GM18519 (cell line): ENCODE results near the gene RFPL4AL1.
"Not testable (repeated sequence)": the region's sequence is repeated elsewhere in the genome, so short reads cannot be mapped to it uniquely, and the experiment has no call there.

Experiments
- ATAC-seq: cut with Tn5 transposase; IDR thresholded peaks from one replicate; pipeline ENCODE4 v1.9.1; 2021; ENCODE audit warnings: mild to moderate bottlenecking, moderate library complexity; ENCODE audit not compliant: unreplicated experiment, low FRiP score

The RFPL4AL1 gene

DNA sequence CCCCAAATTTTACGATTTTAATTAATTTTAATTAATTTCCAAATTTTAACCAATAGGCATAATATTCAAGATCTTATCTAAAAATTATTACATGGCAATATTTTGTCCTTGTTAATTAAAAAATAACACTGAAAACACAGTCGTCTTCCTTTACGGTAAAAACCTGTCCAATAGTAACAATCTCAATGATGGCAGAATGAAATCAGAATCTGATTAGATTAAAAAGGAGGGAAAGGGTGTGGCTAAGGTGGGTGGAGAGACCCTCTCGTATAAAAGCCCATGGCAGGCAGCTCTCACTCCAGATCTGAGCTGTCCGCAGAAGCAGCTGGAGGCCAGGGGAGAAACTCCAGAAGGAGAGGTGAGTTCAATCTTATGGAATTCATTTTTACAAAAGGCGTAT, at the start of gene RFPL4AL1:
TSS of gene RFPL4AL1 (plus strand) at position 301 of the 400 bp plus-strand sequence. CDS start 2,687 bp downstream, outside the sequence.
- ATAC-seq, result not testable (repeated sequence)

- no peak for ATAC-seq
Observed at GRCh38 chr19:55720214-55720746, 48.6 kb upstream of the RFPL4AL1 start.

- ATAC-seq, result no peak
Observed at GRCh38 chr19:55720801-55721200, 48.1 kb upstream of the RFPL4AL1 start.

DNA sequence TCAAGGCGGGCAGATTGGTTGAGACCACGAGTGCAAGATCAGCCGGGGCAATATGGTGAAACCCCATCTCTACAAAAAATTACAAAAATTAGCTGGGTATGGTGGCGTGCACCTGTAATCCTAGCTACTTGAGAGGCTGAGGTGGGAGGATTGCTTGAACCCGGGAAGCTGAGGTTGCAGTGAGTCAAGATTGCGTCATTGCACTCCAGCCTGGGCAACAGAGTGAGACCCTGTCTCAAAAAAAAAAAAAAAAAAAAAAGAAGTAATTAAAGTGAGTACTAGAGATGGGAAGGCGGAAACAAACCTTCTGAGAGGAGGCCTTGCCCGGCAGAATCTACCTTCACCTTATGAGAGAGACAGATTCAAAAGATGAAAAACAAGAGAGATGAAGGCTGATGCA, 45.4 kb upstream of the RFPL4AL1 start:
- ATAC-seq, result no peak

- not testable (repeated sequence) for ATAC-seq
Observed at GRCh38 chr19:55730378-55730777, 38.5 kb upstream of the RFPL4AL1 start.

DNA sequence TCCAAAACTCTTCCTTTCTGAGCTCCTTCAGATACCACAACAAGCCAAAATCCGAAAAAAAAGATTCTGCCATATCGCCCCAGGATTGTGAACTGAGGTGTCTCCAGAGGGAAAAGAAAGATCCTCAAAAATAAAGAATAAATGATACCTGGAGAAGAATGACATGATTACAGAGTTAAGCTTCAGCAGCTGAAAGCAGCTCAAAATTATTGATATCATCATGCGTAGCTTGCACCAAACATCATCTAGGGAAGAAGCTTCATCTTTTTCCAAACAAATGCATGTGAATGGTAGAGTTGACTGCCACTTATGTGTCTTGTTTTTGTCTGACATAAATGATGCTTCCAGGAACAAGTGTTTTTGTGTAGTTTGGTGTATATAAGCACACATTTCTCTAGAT, 30.6 kb upstream of the RFPL4AL1 start, which contains the start of gene NLRP9:
TSS of gene NLRP9 (minus strand) at position 101 of the 400 bp plus-strand sequence. CDS start at position 73, 28 bp downstream.
- ATAC-seq, result no peak

GRCh38 chr19:55750715-55751114, 18.2 kb upstream of the RFPL4AL1 start:
- no peak for ATAC-seq

- no peak for ATAC-seq
Observed at GRCh38 chr19:55753401-55753800, 15.5 kb upstream of the RFPL4AL1 start.

DNA sequence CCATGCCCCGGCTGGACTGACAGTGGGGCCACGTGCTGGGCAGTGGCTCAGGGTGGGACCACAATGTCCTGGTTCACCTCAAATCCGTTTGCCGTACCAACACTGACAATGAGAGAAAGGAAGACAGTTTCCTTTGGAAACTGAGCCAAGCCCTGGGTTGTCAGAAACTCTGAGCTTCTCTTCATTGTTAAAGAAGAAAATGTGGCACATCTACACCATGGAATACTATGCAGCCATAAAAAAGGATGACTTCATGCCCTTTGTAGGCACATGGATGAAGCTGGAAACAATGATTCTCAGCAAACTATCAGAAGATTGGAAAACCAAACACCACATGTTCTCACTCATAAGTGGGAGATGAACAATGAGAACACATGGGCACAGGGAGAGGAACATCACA, 12.1 kb upstream of the RFPL4AL1 start:
- not testable (repeated sequence) for ATAC-seq

GRCh38 chr19:55758797-55759196, 10.1 kb upstream of the RFPL4AL1 start, which contains the start of gene RFPL4A:
TSS of gene RFPL4A (plus strand) at chr19:55759097. CDS start at chr19:55761801, 2,704 bp downstream.
- not testable (repeated sequence) for ATAC-seq

DNA sequence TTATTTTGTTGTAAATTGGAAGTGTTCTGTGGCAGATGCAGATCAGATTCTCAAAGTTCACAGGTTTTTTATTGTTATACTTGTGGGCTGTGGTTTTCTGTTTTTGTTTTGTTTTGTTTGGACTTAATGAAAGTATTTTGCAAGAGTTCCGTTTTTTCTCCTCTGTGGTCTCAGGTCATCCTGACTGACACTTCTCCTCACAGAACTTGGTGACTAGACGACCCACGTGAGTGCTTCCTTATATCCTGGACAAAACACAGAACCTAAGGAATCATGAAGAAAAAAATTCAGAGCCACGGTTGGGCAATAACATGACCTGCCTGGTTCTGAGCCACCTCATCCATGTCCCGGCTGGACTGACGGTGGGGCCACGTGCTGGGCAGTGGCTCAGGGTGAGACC, 2.5 kb upstream of the RFPL4AL1 start:
- no peak for ATAC-seq

- ATAC-seq, result not testable (repeated sequence)
Observed at GRCh38 chr19:55769632-55770031, 714 bp downstream of the RFPL4AL1 start.

DNA sequence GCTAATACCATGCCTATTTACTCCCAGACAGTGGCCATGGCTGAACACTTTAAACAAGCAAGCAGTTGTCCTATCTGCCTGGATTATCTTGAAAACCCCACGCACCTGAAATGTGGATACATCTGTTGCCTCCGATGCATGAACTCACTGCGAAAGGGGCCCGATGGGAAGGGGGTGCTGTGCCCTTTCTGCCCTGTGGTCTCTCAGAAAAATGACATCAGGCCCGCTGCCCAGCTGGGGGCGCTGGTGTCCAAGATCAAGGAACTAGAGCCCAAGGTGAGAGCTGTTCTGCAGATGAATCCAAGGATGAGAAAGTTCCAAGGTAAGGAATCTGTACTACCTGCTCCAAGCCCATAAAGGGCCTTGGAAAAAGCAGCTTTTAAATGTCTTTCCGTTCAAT, 8.6 kb downstream of the RFPL4AL1 start:
- ATAC-seq, result no peak

DNA sequence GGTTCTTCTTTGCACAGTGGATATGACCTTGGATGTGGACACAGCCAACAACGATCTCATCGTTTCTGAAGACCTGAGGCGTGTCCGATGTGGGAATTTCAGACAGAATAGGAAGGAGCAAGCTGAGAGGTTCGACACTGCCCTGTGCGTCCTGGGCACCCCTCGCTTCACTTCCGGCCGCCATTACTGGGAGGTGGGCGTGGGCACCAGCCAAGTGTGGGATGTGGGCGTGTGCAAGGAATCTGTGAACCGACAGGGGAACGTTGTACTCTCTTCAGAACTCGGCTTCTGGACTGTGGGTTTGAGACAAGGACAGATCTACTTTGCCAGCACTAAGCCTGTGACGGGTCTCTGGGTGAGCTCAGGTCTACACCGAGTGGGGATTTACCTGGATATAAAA, 9.4 kb downstream of the RFPL4AL1 start:
- no peak for ATAC-seq

DNA sequence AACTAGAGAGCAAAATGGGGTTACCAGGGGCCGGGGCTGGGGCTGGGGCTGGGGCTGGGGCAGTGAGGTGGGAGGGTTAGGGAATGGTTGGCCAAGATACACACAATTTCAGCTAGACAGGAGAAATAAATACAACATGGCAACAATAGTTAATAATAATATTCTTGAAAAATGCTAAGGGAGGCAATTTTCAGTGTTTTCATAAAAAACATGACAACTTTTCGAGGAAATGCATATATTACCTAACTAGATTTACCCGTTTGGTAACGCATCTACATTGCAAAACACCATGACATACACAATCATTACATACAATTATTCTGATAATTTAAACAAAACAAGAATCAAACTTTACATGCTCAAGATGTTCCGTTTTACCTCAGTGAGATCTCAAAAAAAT, 12.2 kb downstream of the RFPL4AL1 start:
- no peak for ATAC-seq

GRCh38 chr19:55795021-55795420, 26.1 kb downstream of the RFPL4AL1 start:
- no peak for ATAC-seq

DNA sequence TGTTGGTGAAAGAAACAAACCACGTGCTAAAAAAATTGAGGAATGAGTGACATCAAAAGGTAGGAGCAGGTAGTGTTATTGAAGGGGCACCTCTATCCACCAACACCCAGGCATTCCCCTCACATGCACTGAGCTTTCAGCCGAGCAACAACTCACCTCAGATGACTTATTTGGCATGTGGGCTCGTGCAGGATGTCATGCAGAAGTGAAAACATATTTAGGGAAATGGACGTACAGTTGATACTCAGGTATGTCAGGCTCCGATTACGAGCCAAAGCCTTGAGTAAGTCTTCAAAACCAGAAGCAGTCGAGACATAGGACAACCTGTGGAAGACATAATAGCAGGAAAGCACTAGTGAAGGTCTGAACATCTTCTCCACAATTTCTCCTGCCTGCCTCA, 32.5 kb downstream of the RFPL4AL1 start:
- ATAC-seq, result no peak

DNA sequence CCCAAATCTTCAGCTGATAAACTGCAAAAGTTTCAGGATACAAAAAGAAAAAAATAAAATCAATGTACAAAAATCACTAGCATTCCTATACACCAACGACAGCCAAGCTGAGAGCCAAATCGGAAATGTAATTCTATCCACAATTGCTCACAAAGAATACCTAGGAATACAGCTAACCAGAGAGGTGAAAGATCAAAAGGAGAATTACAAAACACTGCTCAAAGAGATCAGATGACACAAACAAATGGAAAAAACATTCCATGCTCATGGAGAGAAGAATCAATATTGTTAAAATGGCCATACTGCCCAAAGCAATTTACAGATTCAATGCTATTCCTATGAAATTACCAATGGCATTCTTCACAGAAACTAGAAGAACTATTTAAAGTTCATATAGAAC, 33.4 kb downstream of the RFPL4AL1 start:
- no peak for ATAC-seq

DNA sequence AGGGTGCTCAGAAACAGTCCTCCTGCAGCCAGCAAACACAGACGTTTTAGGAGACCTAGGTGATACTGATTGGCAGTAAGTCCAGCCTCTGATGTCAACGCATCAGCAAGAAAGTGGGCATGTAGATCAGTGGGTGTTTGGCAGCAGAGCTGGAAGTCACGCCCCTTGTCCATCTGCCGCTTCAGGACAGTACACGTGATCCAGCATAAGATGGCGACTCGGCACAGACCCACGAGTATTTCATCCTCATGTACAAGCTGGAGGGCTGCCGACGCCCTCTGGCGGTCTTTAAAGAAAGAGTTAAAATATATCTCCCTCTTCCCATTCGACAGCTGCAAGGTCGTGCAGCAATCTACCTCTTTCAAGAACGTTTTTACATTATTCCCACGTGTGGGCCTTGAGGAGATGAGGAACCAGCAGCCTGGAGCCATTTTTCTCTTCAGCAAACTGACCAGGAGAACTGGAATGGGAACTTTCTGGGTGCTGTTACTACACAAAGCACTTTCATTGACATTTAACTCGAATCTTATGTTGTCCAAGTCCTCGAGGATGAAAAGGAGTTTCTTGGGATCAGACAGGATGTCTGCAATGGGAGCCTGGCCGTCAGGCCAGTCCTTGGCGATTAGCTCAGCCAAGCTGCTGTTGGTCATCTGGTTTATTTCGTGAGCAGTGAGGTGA, 40.6 kb downstream of the RFPL4AL1 start:
- ATAC-seq, result no peak

DNA sequence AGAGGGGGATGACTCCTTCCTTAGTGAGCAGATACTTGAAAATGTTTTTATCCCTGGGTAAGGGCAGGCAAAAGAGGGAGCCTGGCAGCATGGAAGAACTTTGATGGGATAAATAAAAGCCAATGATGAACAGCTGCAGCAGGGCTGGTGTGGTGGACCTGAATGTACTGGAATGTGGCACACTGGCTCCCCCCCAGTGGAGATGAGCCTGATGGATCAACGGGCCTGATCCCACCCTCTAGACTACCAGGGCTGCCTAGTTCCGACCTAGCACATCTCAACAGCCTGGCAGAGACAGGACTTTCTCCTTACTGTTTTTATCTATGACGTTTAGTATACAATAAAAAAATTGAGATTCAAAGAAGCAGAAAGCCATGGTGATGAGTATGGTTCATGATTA, 42.4 kb downstream of the RFPL4AL1 start:
- no peak for ATAC-seq

DNA sequence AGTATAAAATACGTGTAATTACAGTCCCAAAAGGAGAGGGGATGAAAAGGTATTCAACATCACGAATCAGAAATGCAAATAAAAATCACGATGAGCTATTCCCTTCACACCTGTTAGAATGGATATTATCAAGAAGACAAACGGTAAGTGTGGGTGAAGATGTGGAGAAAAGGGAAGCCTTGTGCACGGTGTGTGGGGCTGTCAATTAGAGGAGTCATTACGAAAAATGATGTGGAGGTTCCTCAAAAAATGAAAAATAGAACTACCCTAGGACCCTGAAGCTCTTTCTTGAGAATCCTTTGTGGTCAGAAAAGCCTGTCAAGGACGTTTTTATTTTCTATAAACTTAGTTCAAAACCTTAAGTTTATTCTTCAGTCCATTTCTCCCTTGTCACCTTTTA, 43.5 kb downstream of the RFPL4AL1 start:
- ATAC-seq, result no peak

DNA sequence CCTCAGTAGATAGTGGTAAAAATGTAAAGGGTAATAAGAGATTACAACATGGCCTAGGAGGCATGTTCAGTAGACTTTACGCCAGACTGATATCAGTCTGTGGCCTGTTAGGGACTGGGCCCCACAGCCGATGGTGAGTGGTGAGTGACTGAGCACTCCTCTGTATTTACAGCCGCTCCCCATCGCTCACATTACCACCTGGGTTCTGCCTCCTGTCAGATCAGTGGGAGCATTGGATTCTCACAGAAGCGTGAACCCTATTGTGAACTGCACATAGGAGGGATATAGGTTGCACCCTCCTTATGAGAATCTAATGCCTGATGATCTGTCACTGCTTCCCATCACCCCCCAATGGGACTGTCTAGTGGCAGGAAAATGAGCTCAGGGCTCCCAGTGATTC, 45.0 kb downstream of the RFPL4AL1 start:
- ATAC-seq, result no peak
